GM18867 (cell line): Measurements from ENCODE around the gene CFAP77.

ENCODE experiments used
- ATAC-seq: cut with Tn5 transposase; IDR thresholded peaks from one replicate; pipeline ENCODE4 v1.9.1; 2021; ENCODE audit warnings: mild to moderate bottlenecking, moderate library complexity; ENCODE audit not compliant: unreplicated experiment

CFAP77 gene

GRCh38 chr9:132486706-132487350 is 76.8 kb downstream of the CFAP77 start:
- ATAC-seq, result no peak

GRCh38 chr9:132487351-132487791 is 77.4 kb downstream of the CFAP77 start:
- ATAC-seq, result no peak

GRCh38 chr9:132487980-132488535 is 78.0 kb downstream of the CFAP77 start:
- no peak for ATAC-seq

- no peak for ATAC-seq
Observed at GRCh38 chr9:132488626-132489025, 78.6 kb downstream of the CFAP77 start.

GRCh38 chr9:132489536-132489935 is 79.5 kb downstream of the CFAP77 start:
- ATAC-seq, result no peak

- no peak for ATAC-seq
Observed at GRCh38 chr9:132494857-132495256, 84.8 kb downstream of the CFAP77 start.

- ATAC-seq, result no peak
Observed at GRCh38 chr9:132497731-132498130, 87.7 kb downstream of the CFAP77 start.

- no peak for ATAC-seq
Observed at GRCh38 chr9:132498531-132499210, 88.7 kb downstream of the CFAP77 start.

GRCh38 chr9:132499251-132499650 is 89.2 kb downstream of the CFAP77 start:
- ATAC-seq, result no peak

GRCh38 chr9:132500193-132500592 is 90.2 kb downstream of the CFAP77 start:
- ATAC-seq, result no peak

GRCh38 chr9:132502480-132502879 is 92.5 kb downstream of the CFAP77 start:
- no peak for ATAC-seq

GRCh38 chr9:132503116-132503515 is 93.1 kb downstream of the CFAP77 start:
- ATAC-seq, result no peak

GRCh38 chr9:132504488-132504887 is 94.5 kb downstream of the CFAP77 start:
- ATAC-seq, result no peak

GRCh38 chr9:132505991-132506655 is 96.1 kb downstream of the CFAP77 start:
- ATAC-seq, result no peak

- no peak for ATAC-seq
Observed at GRCh38 chr9:132506977-132507669, 97.1 kb downstream of the CFAP77 start.

GRCh38 chr9:132507670-132508469 is 97.9 kb downstream of the CFAP77 start:
- ATAC-seq, result no peak

GRCh38 chr9:132509928-132510874 is 100.2 kb downstream of the CFAP77 start:
- ATAC-seq, result no peak

- ATAC-seq, result no peak
Observed at GRCh38 chr9:132511191-132511999, 101.4 kb downstream of the CFAP77 start.
